Left forelimb (tissue), 1 donor: ENCODE data around the gene C16orf74.

Experiments
- DNase-seq: peaks from one replicate; pipeline ENCODE4 v3.0.0-alpha.2; 2018; ENCODE audit warnings: low spot score

C16orf74 gene

GRCh38 chr16:85746460-85747215, 4.3 kb downstream of the C16orf74 start:
- DNase-seq = no peak

- no peak for DNase-seq
Measured at GRCh38 chr16:85738923-85739715, 11.8 kb downstream of the C16orf74 start.

- no peak for DNase-seq
Measured at GRCh38 chr16:85736921-85737320, 14.0 kb downstream of the C16orf74 start.

- DNase-seq = no peak
Measured at GRCh38 chr16:85735946-85736345, 14.9 kb downstream of the C16orf74 start.

- no peak for DNase-seq
Measured at GRCh38 chr16:85735225-85735635, 15.7 kb downstream of the C16orf74 start.

- DNase-seq = no peak
Measured at GRCh38 chr16:85734311-85735017, 16.4 kb downstream of the C16orf74 start.

GRCh38 chr16:85733839-85734170, 17.1 kb downstream of the C16orf74 start:
- DNase-seq = no peak

- no peak for DNase-seq
Measured at GRCh38 chr16:85733155-85733838, 17.6 kb downstream of the C16orf74 start.

- DNase-seq = no peak
Measured at GRCh38 chr16:85731179-85731578, 19.7 kb downstream of the C16orf74 start.

GRCh38 chr16:85730186-85730465, 20.8 kb downstream of the C16orf74 start:
- DNase-seq = no peak

GRCh38 chr16:85729452-85730185, 21.3 kb downstream of the C16orf74 start:
- DNase-seq = no peak

GRCh38 chr16:85728879-85729278, 22.0 kb downstream of the C16orf74 start:
- no peak for DNase-seq

- no peak for DNase-seq
Measured at GRCh38 chr16:85724936-85725335, 26.0 kb downstream of the C16orf74 start.

- DNase-seq = no peak
Measured at GRCh38 chr16:85724126-85724879, 26.6 kb downstream of the C16orf74 start.

GRCh38 chr16:85722128-85722893, 28.6 kb downstream of the C16orf74 start:
- DNase-seq = no peak

GRCh38 chr16:85720302-85720637, 30.6 kb downstream of the C16orf74 start:
- DNase-seq = no peak

GRCh38 chr16:85719605-85720301, 31.1 kb downstream of the C16orf74 start:
- DNase-seq = no peak

GRCh38 chr16:85718682-85719081, 32.2 kb downstream of the C16orf74 start:
- DNase-seq = no peak

GRCh38 chr16:85718153-85718477, 32.8 kb downstream of the C16orf74 start:
- no peak for DNase-seq
